ENCODE data around the gene HMGN3.

The HMGN3 gene

DNA sequence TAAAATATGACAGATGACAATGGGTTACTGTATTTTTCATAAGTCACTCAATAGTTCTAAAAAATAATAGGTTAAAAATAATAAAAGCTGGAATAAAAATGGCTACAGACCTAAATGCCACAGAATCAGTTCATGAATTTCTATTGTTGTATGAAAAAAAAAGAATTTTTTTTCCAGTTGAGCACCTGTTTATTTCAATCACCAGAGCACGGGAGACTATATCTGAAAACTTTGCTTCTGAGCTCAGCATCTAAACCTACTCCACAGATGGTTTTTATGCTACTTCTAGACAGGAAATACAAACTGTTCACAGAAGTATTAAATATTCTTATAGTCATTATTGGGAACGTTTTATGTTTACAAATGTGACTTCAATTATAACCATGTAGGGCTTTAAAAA is 50.4 kb downstream of the HMGN3 start:
- no peak for DNase-seq

DNA sequence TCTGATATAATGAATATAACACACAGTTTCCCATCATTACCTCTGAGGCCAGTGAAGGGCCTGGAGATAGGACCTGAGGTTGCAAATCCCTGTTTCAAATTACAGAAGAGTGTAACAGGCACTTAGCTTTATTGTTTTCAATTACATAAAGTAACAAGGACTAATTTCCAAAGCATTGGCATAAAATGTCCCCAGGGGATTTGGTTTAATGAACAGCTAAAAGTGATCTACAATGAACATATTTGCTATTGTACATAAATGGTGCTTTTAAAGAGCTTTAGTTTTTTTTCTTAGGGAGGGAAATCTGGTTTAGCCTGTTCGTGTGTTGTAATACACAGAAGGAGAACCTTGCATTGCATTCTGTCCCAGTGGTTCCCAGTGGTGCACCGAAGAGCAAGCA is 54.4 kb downstream of the HMGN3 start:
- no peak for DNase-seq

DNA sequence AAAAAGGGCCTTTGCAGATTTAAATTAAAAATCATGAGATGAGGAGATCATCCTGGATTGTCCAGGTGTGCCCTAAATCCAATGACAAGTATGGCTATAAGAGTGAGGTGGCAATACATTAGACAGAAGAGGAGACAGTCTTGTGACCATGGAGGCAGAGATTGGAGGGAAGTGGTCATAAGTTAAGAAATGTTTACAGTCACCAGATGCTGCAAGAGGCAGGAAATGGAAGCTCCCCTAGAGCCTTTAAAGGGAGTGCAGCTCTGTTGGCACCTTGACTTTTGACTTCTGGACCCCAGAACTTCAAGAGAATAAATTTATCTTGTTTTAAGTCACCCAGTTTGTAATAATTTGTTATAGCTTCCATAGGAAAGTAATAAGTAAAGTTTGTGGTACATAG is 61.1 kb downstream of the HMGN3 start:
- no peak for DNase-seq

DNA sequence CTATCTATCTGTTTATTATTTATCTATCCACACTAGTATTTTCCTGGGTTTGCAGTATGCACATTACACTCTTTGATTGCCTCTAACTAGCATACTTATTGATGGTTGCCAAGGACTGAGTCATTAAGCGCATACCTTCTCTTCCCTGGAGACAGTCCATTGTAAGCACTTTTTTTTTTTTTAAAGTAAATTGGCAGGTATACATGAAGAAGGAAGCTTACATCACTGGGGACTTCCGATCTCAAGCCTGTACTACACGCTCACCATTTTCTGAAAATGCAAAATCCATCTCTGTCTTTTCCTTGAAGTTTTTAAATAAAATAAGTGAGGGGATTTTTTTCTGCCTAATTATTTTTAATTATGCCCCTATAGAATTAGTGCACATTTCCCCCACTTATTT is 63.5 kb downstream of the HMGN3 start:
- no peak for DNase-seq

DNA sequence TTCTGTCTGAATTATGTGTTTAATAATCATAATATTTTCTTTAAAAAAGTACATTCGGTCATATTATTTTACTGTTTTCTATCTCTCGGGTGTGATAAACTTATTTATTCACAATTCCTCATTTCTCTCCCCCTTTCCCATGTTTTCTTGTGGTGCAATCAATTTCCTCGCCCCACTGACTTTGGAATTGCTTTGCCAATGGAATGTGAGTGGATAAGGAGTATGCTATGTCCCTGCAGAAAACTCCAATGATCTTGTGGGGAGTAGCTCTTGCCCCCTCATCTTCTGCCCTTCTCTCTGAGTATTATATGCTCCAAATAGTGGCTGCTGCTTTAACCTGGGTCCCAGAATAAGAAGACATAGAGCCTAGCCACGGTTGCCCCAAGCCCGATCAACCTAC is 64.1 kb downstream of the HMGN3 start:
- no peak for DNase-seq

DNA sequence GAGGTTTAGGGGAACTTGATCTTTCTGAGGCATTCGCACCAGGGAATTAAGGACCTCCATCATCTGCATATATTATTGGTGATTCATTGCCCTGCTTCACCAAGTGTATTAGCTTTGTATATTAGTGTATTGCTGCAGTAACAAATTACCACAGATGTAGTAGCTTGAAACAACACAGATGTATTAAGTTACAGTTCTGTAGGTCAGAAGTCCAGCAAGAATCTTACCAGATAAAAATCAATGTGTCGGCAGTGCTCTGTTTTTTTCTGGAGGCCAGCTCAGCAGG is 65.8 kb downstream of the HMGN3 start:
- DNase-seq, result no peak

DNA sequence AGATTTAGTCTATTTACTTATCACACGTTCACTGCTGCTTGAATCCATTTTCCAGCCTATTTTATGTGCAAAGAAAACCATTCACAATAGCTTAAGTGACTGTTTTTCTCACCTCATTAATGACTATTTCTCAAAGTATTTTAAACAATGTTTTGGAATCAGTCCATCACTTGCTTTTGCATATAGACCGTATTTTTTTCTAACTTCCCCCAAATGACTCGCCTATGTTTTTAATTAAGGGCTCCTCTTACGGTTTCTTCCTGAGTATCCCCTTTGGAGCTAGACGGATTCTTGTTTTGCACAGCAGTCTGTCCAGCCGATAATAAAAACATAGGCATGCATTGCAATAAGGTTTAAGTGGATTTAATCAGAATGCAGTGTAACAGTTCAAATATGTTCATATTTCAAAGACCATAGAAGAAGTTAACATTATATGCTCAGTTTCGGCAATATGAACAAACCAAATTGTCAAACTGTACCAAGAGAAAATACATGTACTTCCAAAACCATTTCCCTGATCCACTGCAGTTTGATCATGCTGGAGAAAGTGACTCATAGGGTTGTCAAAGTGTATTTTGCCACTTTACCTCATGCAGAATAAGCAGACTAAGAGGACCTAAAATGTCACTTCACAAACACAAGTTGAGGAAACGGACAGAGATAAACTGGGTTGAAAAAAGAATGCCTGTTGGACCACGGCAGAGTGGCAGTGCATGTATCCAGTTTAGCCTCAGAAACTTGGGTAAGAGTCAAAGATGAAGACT is 66.4 kb downstream of the HMGN3 start:
- DNase-seq, result no peak

DNA sequence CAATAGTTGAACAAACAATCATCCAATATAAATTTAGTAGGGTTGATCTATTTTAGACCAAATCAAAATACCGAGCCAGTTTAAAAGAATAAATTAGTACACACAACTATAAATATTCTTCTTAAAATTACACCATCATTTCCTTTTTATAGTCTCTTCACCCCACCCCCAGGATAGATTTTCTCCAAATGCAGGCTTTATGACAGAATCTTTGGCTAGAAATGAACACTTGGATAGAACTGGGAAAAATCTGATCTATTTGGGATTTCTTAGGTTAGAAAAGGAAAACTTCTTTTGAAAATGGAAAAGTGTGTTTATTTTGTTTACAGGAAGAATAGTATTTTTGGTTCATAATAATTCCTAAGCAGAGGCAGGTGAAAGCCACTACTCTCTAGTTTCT is 74.6 kb downstream of the HMGN3 start:
- DNase-seq, result no peak

DNA sequence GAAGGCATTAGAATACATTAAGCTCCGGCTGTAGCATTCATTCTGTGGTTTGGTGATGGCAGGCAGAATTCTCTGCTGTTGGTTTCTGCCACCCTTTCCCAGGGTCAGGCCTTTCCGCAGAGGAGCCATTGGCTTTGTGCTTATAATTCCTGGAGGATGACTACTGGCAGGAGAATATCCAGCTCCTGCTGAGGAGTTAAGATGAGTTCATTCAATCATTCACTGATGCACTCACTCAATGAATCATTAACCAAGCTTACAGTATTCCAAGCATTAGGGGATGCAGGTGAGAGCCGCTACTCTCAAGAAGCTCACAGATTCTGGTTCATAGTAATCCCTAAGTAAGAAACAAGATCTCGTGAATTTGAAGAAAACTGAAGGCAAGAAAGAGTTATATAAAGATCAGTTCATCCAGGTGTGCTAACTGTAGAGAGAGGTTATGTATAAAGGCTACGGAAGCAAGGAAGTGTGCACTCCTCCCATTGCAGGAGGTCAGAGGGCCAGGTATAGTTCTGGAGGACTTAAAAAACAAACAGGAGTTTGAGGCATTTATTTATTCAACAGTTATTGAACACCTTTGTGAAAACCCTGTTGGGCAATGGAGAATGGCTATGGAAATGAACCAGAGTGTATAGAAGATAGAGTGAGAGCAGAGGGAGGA is 75.5 kb downstream of the HMGN3 start:
- no peak for DNase-seq

DNA sequence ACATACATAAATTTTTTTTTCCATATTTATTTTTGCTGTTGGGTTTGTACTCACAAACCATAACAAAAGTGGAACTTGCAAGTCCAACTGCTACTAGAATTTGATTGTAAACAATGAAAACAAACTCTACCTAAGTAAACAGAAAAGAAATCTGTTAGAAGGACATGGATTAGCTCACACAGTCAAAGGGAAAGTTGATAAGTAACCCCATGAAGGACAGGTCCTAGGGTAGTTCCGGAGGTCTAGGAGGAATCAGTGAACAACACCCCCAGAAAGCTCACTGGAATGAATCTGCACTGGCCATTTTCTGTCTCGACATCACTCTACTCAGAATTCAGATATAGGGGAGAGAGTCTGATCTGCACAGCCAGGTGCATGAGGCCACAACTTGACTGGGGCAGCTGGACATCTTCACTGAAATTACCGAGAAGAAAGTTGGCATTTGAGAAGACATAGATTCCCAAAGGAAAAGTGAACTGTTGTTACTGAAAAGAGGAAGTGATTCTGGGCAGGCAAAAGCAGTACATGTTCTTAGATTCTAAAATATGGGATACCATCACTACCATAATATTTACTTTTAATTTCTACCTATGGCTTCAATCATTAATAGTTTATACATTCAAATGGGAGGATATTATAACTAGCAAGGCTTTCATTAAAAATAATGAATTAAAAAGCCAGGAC is 76.4 kb downstream of the HMGN3 start:
- no peak for DNase-seq

DNA sequence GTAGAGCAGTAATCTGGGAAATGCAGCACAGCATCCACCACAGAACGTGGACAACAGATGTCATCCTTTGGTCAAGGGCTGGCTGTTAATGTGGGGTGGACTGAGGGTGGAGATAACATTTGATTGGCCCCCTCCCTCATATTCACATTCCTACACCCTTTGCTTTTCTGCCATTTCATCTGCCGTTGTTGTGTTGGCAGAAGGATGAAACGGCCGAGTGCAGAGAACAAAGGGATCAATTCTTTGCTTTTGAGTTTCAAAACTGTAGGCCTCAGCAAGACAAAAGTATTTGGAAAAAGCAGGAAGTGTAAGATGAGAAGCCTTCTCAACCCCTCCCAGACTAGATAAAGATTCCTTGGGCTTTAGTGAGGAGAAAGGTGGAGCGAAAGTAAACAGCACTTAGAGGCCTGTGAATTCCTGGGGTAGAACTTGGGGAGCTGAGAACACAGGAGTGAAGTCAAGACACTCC is 82.2 kb downstream of the HMGN3 start:
- DNase-seq, result no peak
